Spleen (tissue), 7 donors: ENCODE measurements around the gene WIPF2.

Source experiments
- CTCF ChIP-seq, 11 experiments: fragments of 200-600 bp in 7 of 11; fragments of 450-650 bp in 4 of 11; sonication (generic) in 4 of 11; IDR thresholded peaks in 8 of 11; conservative IDR thresholded peaks in 3 of 11; 1 replicate in 7 of 11; 2 replicates in 4 of 11; pipeline versions ENCODE4 v1.4.0 to v1.8.0; 2016 to 2021; ENCODE audit warnings: antibody characterized with exemption in 11 of 11, inconsistent platforms in 4 of 11, mild to moderate bottlenecking in 1 of 11
- POLR2A ChIP-seq, 3 donors: fragments of 450-650 bp; IDR thresholded peaks; one replicate each; pipeline ENCODE4 v1.5.1; 2017; ENCODE audit warnings: antibody characterized with exemption in 3 of 3, mild to moderate bottlenecking in 1 of 3
- POLR2AphosphoS5 ChIP-seq, 3 donors: sonication (generic); formaldehyde crosslinking; IDR thresholded peaks; one replicate each; pipeline ENCODE4 v1.5.1; 2017; ENCODE audit warnings: antibody characterized with exemption in 3 of 3
- donor health status: DM: no; HTN: no; CAD: no; lungs with moderate emphysema.
- donor health status: DM: no; HTN: no; CAD: no.
- donor health status: DM: no; HTN: no; CAD: no.

GRCh38 chr17:40330850-40331470, 111.9 kb downstream of the WIPF2 start:
- TF ChIP-seq CTCF (IDR thresholded peaks at IDR 0.05 in 8 of 11, conservative IDR thresholded peaks at IDR 0.05 in 3 of 11): no peak
- TF ChIP-seq POLR2A (IDR thresholded peaks at IDR 0.05): no peak
- TF ChIP-seq POLR2AphosphoS5 (IDR thresholded peaks at IDR 0.05): no peak
